Retinal pigment epithelial cell (primary cell): Measurements from ENCODE around the gene MIP.

Experiments
- DNase-seq: peaks from one replicate; pipeline ENCODE4 v3.0.0-alpha.2; 2010; ENCODE audit warnings: low read depth
- H3K4me3 ChIP-seq: 2 replicates; pipeline ENCODE4 v1.5.1; 2011; ENCODE audit warnings: mild to moderate bottlenecking, low read length, control low read depth, moderate library complexity
- CTCF ChIP-seq: conservative IDR thresholded peaks from 2 replicates; pipeline ENCODE4 v1.5.1; 2011; ENCODE audit warnings: low read depth, low read length, control low read depth, inconsistent platforms

Gene MIP

DNA sequence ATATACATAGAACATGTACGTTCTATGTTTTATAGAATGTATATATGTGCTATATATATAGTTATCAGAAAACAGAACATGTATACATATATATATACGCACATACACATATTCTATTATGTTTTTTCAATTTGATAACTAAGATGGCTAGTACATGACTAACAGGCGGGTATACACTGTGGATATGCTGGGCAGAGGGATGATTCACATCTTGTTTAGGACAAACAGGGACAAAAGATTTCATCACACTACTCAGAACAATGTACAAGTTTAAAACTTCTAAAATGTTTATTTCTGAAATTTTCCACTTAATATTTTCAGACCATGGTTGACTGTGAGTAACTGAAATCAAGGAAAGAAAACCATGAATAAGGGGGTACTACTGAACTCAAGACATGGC lies 22.6 kb downstream of the MIP start:
- no peak for DNase-seq
- TF ChIP-seq CTCF: no peak
- no peak overlapping the region for H3K4me3 ChIP-seq

GRCh38 chr12:56431288-56431687 lies 23.2 kb downstream of the MIP start:
- no peak for DNase-seq
- no peak overlapping the region for H3K4me3 ChIP-seq
- no peak for TF ChIP-seq CTCF

DNA sequence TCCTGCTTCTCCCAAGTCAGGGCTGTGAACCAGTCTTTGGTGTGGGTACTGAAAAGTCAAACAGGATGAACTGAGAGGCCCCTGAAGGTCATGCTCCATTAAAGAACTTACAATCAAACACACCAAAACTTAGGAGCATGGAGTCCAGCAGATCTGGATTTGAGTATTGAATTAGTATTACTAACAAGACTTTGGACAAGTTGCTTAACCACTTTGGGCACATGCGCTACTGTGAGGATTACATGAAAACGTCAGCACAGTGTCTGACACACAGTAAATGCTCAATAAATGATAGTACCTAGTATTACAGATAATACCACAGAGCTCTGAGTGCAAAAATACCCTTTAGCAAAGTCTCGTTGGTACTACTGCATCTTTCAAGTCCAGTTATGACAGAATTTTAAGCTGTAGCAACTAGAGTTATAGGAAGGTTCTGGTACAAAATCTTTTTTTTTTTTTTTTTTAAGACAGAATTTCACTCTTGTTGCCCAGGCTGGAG lies 28.5 kb downstream of the MIP start:
- no peak for TF ChIP-seq CTCF
- DNase-seq: no peak
- H3K4me3 ChIP-seq: no peak overlapping the region

- H3K4me3 ChIP-seq: no peak overlapping the region
- TF ChIP-seq CTCF: no peak
- no peak for DNase-seq
Measured at GRCh38 chr12:56425193-56425592, 29.3 kb downstream of the MIP start.

- no peak for DNase-seq
- TF ChIP-seq CTCF: no peak
- H3K4me3 ChIP-seq: no peak overlapping the region
Measured at GRCh38 chr12:56420411-56420810, 34.0 kb downstream of the MIP start.

DNA sequence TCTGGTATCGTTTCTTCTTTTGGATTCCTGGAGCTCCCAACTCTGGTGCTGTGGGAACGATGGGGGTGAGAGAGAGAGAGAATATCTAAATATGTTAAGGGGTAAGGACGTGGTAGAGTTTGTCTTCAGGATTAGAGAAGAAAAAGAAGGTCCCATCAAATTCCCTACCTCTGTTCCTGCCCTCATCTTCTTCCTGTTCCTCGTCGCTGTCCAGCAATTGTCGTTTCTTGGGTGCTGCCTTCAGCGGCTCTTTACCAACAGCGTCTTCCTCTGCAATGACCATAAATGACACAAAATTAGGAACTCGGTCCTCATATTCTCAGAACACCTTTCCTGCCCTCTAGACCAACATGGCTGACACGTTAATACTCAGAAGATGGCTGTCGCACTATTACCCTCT lies 36.7 kb downstream of the MIP start:
- TF ChIP-seq CTCF: no peak
- no peak for DNase-seq
- no peak overlapping the region for H3K4me3 ChIP-seq

- no peak for TF ChIP-seq CTCF
- no peak for DNase-seq
- H3K4me3 ChIP-seq: no peak overlapping the region
Measured at GRCh38 chr12:56414401-56414800, 40.1 kb downstream of the MIP start.
